OCI-LY3 (cell line): ENCODE data around the gene CPLX1.
"Not testable (repeated sequence)": the region's sequence is repeated elsewhere in the genome, so short reads cannot be mapped to it uniquely, and the experiment has no call there.

Experiments used
- H2AFZ ChIP-seq: fragments of 200-600, 300-600 bp; shearing (Covaris generic); 2 replicates; pipeline ENCODE4 v1.6.0; 2014; ENCODE audit warnings: antibody characterized with exemption, low read depth, low read length
- H3K27ac ChIP-seq: fragments of 200-600, 300-600 bp; sonication (generic); 2 replicates; pipeline ENCODE4 v1.5.1; 2014; ENCODE audit warnings: mild to moderate bottlenecking, low read length, moderate library complexity, mixed read lengths
- H3K27me3 ChIP-seq: fragments of 200-600, 300-600 bp; sonication (generic); 2 replicates; pipeline ENCODE4 v1.6.1; 2014; ENCODE audit warnings: low read depth, low read length, mixed read lengths
- H3K36me3 ChIP-seq: fragments of 200-600, 300-600 bp; sonication (generic); replicated peaks from 2 replicates; pipeline ENCODE3; 2014; ENCODE audit warnings: low read depth, low read length, mixed read lengths
- H3K4me1 ChIP-seq: fragments of 300-600, 200-600 bp; sonication (generic); 2 replicates; pipeline ENCODE4 v1.6.1; 2014; ENCODE audit warnings: low read length, mixed read lengths
- H3K4me2 ChIP-seq: fragments of 200-600, 300-600 bp; sonication (generic); 2 replicates; pipeline ENCODE4 v1.6.1; 2014; ENCODE audit warnings: low read length, mixed read lengths
- H3K4me3 ChIP-seq: fragments of 300-600, 200-600 bp; sonication (generic); 2 replicates; pipeline ENCODE4 v1.5.1; 2014; ENCODE audit warnings: antibody characterized with exemption, mild to moderate bottlenecking, low read length, moderate library complexity
- H3K79me2 ChIP-seq: fragments of 300-600, 200-600 bp; shearing (Covaris generic); 2 replicates; pipeline ENCODE4 v1.6.1; 2014; ENCODE audit warnings: mild to moderate bottlenecking, low read length, mixed read lengths
- H3K9ac ChIP-seq: fragments of 300-600, 200-600 bp; shearing (Covaris generic); 2 replicates; pipeline ENCODE4 v1.6.0; 2014; ENCODE audit warnings: mild to moderate bottlenecking, low read length, moderate library complexity
- H3K9me3 ChIP-seq: fragments of 200-600, 300-600 bp; shearing (Covaris generic); 2 replicates; pipeline ENCODE4 v1.6.1; 2014; ENCODE audit warnings: low read length, mixed read lengths; ENCODE audit not compliant: insufficient read depth
- H4K20me1 ChIP-seq: fragments of 200-600, 300-600 bp; sonication (generic); 2 replicates; pipeline ENCODE4 v1.6.1; 2016; ENCODE audit warnings: low read length, mixed read lengths; ENCODE audit not compliant: insufficient read depth
- CTCF ChIP-seq: fragments of 200-600, 300-600 bp; sonication (generic); IDR thresholded peaks from 2 replicates; pipeline ENCODE4 v1.5.1; 2014; ENCODE audit warnings: antibody characterized with exemption, low read length, low read depth
- EZH2phosphoT487 ChIP-seq: fragments of 200-600 bp; shearing (Covaris generic); IDR thresholded peaks from 2 replicates; pipeline ENCODE4 v1.6.1; 2018; ENCODE audit warnings: antibody characterized with exemption, mixed run types, low read depth

The CPLX1 gene

GRCh38 chr4:739569-739968 lies 86.4 kb downstream of the CPLX1 start:
- H3K4me2 ChIP-seq = no peak overlapping the region
- no peaks in the 10 kb centered on the region for H3K79me2 ChIP-seq

GRCh38 chr4:738781-739280 lies 87.1 kb downstream of the CPLX1 start:
- Histone ChIP-seq H3K79me2 (no peaks in the 10 kb centered on the region), H3K4me3 (no peak overlapping the region), H3K9me3 (no peaks in the 10 kb centered on the region), H3K9ac (no peak overlapping the region), H3K36me3 (peaks cover 30% of the 10 kb centered on the region), H3K4me2 (no peak overlapping the region), H2AFZ (no peak overlapping the region), H3K4me1 (no peaks in the 10 kb centered on the region), H4K20me1 (peaks cover 1% of the 10 kb centered on the region; the same call in 1 of the 2 replicates), H3K27me3 (no peaks in the 10 kb centered on the region), H3K27ac (no peak overlapping the region)
- TF ChIP-seq CTCF (no peak), EZH2phosphoT487 (no peak)

More at GRCh38 chr4:739569-739968, 86.4 kb downstream of the CPLX1 start:
- Histone ChIP-seq H3K4me3 (no peak overlapping the region), H4K20me1 (peaks cover 4% of the 10 kb centered on the region; the same call in 1 of the 2 replicates), H3K9me3 (no peaks in the 10 kb centered on the region), H2AFZ (no peak overlapping the region), H3K36me3 (peaks cover 24% of the 10 kb centered on the region), H3K27me3 (no peaks in the 10 kb centered on the region), H3K4me1 (no peaks in the 10 kb centered on the region), H3K27ac (no peak overlapping the region), H3K9ac (no peak overlapping the region)
- TF ChIP-seq CTCF (no peak), EZH2phosphoT487 (no peak)

- not testable (repeated sequence) for H4K20me1 ChIP-seq, H3K27ac ChIP-seq, H3K9me3 ChIP-seq, H3K27me3 ChIP-seq, H3K4me3 ChIP-seq, H3K4me1 ChIP-seq, H3K9ac ChIP-seq, H3K79me2 ChIP-seq, H2AFZ ChIP-seq, H3K4me2 ChIP-seq
- peaks cover 45% of the 10 kb centered on the region for H3K36me3 ChIP-seq
These were observed 89.4 kb downstream of the CPLX1 start for GRCh38 chr4:736561-736960.

- Histone ChIP-seq H3K9me3 (no peaks in the 10 kb centered on the region), H3K4me1 (no peaks in the 10 kb centered on the region), H3K79me2 (no peaks in the 10 kb centered on the region), H3K36me3 (peaks cover 52% of the 10 kb centered on the region), H3K4me2 (no peak overlapping the region), H4K20me1 (no peaks in the 10 kb centered on the region; the same call in 1 of the 2 replicates), H3K27ac (no peak overlapping the region), H2AFZ (no peak overlapping the region), H3K4me3 (no peak overlapping the region), H3K27me3 (no peaks in the 10 kb centered on the region), H3K9ac (no peak overlapping the region)
- TF ChIP-seq EZH2phosphoT487 (no peak), CTCF (no peak)
These were observed 90.3 kb downstream of the CPLX1 start for GRCh38 chr4:735583-735982.
